K562 (cell line): Measurements from ENCODE around the gene SYCP2. TPM values are rescaled to one million over a fixed set of nuclear protein-coding genes. Genes with fewer than 3 reads are reported as not detected.

Experiments used
- ATF1 ChIP-seq, 2 experiments: fragments of 450-650 bp in 1 of 2; IDR thresholded peaks; 2 replicates each; pipeline ENCODE4 v1.6.1; 2016; ENCODE audit warnings: missing compliant biosample characterization in 1 of 2, missing genetic modification characterization in 1 of 2
- ELK1 ChIP-seq: sonication (generic); formaldehyde crosslinking; IDR thresholded peaks from 2 replicates; pipeline ENCODE4 v1.8.1; 2022; ENCODE audit warnings: missing genetic modification reagents
- HSF4 ChIP-seq: fragments of 250-450 bp; sonication (Bioruptor Pico); IDR thresholded peaks from 2 replicates; pipeline ENCODE4 v2.1.2; 2022; ENCODE audit warnings: mild to moderate bottlenecking, moderate library complexity, borderline replicate concordance
- RBM25 ChIP-seq: fragments of 200-400 bp; formaldehyde crosslinking; IDR thresholded peaks from 2 replicates; pipeline ENCODE4 v1.6.1; 2018; ENCODE audit warnings: low read length, low read depth, moderate library complexity; ENCODE audit not compliant: severe bottlenecking
- SRSF1 ChIP-seq: fragments of 200-400 bp; formaldehyde crosslinking; IDR thresholded peaks from 2 replicates; pipeline ENCODE4 v1.6.1; 2017; ENCODE audit warnings: mild to moderate bottlenecking, low read depth, low read length, moderate library complexity
- ZNF239 ChIP-seq: fragments of 250-450 bp; sonication (Bioruptor Pico); IDR thresholded peaks from 2 replicates; pipeline ENCODE4 v1.4.0; 2020; ENCODE audit warnings: mild to moderate bottlenecking
- ZNF584 ChIP-seq: fragments of 200-800 bp; sonication (Bioruptor generic); IDR thresholded peaks from 2 replicates; pipeline ENCODE4 v1.6.1; 2016; ENCODE audit warnings: low read depth, mild to moderate bottlenecking, missing genetic modification characterization, missing compliant biosample characterization
- ZNF707 ChIP-seq: fragments of 250-450 bp; sonication (Bioruptor Pico); conservative IDR thresholded peaks from 2 replicates; pipeline ENCODE4 v1.8.0; 2022; ENCODE audit warnings: inconsistent platforms, mild to moderate bottlenecking, moderate library complexity
- polyA plus RNA-seq, 8 experiments: library from polyadenylated mRNA; depleted of rRNA in 4 of 8; stranded (reverse) in 5 of 8; unstranded in 3 of 8; fragments of >200 nt; fragmentation: Nextera tagmentation in 2 of 8; fragmentation: Illumina TruSeq in 1 of 8; extraction: Ambion mirVana in 2 of 8; extraction: Trizol in 1 of 8; gene quantifications; 2 replicates each; pipeline versions ENCODE4 v1.2.1 to v1.2.3, GENCODE V29; 2011 to 2014; ENCODE audit warnings: inconsistent platforms in 1 of 8, missing spikeins in 1 of 8
- total RNA-seq, 7 experiments: library from RNA; depleted of rRNA in 6 of 7; stranded (reverse); fragments of >200 nt in 6 of 7; fragmentation: Illumina TruSeq in 2 of 7; extraction: Trizol in 2 of 7; gene quantifications; 2 replicates each; pipeline versions ENCODE4 v1.2.1 to v1.2.3, GENCODE V29; 2011 to 2021; ENCODE audit warnings: low replicate concordance in 1 of 7
- TF ChIP-seq, protein P1 (sequence below): fragments of 450-650 bp; IDR thresholded peaks from 2 replicates; pipeline ENCODE4 v1.6.1; 2016; ENCODE audit warnings: mild to moderate bottlenecking, moderate library complexity
- TF ChIP-seq, protein P2 (sequence below): fragments of 200-400 bp; formaldehyde crosslinking; IDR thresholded peaks from 2 replicates; pipeline ENCODE4 v1.6.1; 2017; ENCODE audit warnings: mild to moderate bottlenecking, low read depth, low read length, moderate library complexity
- TF ChIP-seq, protein P3 (sequence below): sonication (generic); formaldehyde crosslinking; IDR thresholded peaks from 2 replicates; pipeline ENCODE4 v1.9.0; 2022; ENCODE audit warnings: mild to moderate bottlenecking, missing genetic modification reagents

SYCP2 gene
- total and polyA plus RNA-seq, 9 of the 15 experiments (the other 6 are each of a cell fraction or from before 2014, with no cell fraction given): 0.24 to 1.6 (median 0.67) TPM

GRCh38 chr20:59939052-59939878 lies 5.8 kb upstream of the SYCP2 start (continued):
- TF ChIP-seq, protein P1, sequence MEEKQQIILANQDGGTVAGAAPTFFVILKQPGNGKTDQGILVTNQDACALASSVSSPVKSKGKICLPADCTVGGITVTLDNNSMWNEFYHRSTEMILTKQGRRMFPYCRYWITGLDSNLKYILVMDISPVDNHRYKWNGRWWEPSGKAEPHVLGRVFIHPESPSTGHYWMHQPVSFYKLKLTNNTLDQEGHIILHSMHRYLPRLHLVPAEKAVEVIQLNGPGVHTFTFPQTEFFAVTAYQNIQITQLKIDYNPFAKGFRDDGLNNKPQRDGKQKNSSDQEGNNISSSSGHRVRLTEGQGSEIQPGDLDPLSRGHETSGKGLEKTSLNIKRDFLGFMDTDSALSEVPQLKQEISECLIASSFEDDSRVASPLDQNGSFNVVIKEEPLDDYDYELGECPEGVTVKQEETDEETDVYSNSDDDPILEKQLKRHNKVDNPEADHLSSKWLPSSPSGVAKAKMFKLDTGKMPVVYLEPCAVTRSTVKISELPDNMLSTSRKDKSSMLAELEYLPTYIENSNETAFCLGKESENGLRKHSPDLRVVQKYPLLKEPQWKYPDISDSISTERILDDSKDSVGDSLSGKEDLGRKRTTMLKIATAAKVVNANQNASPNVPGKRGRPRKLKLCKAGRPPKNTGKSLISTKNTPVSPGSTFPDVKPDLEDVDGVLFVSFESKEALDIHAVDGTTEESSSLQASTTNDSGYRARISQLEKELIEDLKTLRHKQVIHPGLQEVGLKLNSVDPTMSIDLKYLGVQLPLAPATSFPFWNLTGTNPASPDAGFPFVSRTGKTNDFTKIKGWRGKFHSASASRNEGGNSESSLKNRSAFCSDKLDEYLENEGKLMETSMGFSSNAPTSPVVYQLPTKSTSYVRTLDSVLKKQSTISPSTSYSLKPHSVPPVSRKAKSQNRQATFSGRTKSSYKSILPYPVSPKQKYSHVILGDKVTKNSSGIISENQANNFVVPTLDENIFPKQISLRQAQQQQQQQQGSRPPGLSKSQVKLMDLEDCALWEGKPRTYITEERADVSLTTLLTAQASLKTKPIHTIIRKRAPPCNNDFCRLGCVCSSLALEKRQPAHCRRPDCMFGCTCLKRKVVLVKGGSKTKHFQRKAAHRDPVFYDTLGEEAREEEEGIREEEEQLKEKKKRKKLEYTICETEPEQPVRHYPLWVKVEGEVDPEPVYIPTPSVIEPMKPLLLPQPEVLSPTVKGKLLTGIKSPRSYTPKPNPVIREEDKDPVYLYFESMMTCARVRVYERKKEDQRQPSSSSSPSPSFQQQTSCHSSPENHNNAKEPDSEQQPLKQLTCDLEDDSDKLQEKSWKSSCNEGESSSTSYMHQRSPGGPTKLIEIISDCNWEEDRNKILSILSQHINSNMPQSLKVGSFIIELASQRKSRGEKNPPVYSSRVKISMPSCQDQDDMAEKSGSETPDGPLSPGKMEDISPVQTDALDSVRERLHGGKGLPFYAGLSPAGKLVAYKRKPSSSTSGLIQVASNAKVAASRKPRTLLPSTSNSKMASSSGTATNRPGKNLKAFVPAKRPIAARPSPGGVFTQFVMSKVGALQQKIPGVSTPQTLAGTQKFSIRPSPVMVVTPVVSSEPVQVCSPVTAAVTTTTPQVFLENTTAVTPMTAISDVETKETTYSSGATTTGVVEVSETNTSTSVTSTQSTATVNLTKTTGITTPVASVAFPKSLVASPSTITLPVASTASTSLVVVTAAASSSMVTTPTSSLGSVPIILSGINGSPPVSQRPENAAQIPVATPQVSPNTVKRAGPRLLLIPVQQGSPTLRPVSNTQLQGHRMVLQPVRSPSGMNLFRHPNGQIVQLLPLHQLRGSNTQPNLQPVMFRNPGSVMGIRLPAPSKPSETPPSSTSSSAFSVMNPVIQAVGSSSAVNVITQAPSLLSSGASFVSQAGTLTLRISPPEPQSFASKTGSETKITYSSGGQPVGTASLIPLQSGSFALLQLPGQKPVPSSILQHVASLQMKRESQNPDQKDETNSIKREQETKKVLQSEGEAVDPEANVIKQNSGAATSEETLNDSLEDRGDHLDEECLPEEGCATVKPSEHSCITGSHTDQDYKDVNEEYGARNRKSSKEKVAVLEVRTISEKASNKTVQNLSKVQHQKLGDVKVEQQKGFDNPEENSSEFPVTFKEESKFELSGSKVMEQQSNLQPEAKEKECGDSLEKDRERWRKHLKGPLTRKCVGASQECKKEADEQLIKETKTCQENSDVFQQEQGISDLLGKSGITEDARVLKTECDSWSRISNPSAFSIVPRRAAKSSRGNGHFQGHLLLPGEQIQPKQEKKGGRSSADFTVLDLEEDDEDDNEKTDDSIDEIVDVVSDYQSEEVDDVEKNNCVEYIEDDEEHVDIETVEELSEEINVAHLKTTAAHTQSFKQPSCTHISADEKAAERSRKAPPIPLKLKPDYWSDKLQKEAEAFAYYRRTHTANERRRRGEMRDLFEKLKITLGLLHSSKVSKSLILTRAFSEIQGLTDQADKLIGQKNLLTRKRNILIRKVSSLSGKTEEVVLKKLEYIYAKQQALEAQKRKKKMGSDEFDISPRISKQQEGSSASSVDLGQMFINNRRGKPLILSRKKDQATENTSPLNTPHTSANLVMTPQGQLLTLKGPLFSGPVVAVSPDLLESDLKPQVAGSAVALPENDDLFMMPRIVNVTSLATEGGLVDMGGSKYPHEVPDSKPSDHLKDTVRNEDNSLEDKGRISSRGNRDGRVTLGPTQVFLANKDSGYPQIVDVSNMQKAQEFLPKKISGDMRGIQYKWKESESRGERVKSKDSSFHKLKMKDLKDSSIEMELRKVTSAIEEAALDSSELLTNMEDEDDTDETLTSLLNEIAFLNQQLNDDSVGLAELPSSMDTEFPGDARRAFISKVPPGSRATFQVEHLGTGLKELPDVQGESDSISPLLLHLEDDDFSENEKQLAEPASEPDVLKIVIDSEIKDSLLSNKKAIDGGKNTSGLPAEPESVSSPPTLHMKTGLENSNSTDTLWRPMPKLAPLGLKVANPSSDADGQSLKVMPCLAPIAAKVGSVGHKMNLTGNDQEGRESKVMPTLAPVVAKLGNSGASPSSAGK: peak; percentile 56; the same call in 1 of the 2 replicates
- TF ChIP-seq ELK1 (CRISPR knock-in tag) (no peak), ATF1 (CRISPR knock-in tag; IDR thresholded peaks at IDR 0.05) (no peak), ATF1 (tag; IDR thresholded peaks at IDR 0.05) (no peak), SRSF1 (no peak), ZNF239 (CRISPR knock-in tag) (no peak), RBM25 (no peak), ZNF707 (no peak), ZNF584 (CRISPR knock-in tag) (no peak), HSF4 (CRISPR knock-in tag) (no peak)
- TF ChIP-seq, protein P2, sequence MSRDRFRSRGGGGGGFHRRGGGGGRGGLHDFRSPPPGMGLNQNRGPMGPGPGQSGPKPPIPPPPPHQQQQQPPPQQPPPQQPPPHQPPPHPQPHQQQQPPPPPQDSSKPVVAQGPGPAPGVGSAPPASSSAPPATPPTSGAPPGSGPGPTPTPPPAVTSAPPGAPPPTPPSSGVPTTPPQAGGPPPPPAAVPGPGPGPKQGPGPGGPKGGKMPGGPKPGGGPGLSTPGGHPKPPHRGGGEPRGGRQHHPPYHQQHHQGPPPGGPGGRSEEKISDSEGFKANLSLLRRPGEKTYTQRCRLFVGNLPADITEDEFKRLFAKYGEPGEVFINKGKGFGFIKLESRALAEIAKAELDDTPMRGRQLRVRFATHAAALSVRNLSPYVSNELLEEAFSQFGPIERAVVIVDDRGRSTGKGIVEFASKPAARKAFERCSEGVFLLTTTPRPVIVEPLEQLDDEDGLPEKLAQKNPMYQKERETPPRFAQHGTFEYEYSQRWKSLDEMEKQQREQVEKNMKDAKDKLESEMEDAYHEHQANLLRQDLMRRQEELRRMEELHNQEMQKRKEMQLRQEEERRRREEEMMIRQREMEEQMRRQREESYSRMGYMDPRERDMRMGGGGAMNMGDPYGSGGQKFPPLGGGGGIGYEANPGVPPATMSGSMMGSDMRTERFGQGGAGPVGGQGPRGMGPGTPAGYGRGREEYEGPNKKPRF: no peak
- TF ChIP-seq, protein P3, sequence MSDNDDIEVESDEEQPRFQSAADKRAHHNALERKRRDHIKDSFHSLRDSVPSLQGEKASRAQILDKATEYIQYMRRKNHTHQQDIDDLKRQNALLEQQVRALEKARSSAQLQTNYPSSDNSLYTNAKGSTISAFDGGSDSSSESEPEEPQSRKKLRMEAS (CRISPR knock-in tag): peak; percentile 25; the same call in 1 of the 2 replicates
